ENCODE results near the gene CEP44.
"Not testable (repeated sequence)": the region's sequence is repeated elsewhere in the genome, so short reads cannot be mapped to it uniquely, and the experiment has no call there.

CEP44 gene, protein sequence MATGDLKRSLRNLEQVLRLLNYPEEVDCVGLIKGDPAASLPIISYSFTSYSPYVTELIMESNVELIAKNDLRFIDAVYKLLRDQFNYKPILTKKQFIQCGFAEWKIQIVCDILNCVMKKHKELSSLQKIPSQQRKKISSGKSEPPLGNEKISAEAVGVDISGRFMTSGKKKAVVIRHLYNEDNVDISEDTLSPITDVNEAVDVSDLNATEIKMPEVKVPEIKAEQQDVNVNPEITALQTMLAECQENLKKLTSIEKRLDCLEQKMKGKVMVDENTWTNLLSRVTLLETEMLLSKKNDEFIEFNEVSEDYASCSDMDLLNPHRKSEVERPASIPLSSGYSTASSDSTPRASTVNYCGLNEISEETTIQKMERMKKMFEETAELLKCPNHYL
- 16.6 to 44.6 (median 34.2) reads per million in 4 experiments for total RNA-seq

- DNase-seq, result peak; percentile 61
Measured at GRCh38 chr4:174283507-174284471, at the start of gene CEP44, which contains the start of gene FBXO8. Gene CEP44 (plus strand): TSS chr4:174283911. CDS start chr4:174299122, 15,211 bp downstream. Gene FBXO8 (minus strand): TSS chr4:174283667. CDS start chr4:174263092, 20,575 bp downstream.

DNA sequence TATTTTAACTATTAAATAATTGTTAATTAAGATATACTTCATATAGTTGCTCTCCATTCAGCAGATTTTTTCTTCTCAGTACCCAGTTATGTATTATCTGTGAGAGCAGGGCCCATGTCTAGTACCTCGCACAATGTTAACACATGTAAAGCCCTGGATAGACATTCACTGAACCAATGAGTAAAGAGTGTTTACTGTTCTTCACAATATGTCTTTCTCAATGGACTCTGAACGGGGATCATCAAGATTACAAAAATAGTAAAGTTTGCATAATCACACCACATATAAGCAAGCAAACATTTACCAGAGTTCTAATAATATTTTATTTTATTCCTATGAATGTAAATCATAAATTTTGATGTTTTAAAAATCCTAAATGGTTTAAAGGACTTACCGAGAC is 47.4 kb upstream of the CEP44 start:
- DNase-seq, result no peak

- no peak for DNase-seq
Measured at GRCh38 chr4:174241162-174241561, 42.5 kb upstream of the CEP44 start.

DNA sequence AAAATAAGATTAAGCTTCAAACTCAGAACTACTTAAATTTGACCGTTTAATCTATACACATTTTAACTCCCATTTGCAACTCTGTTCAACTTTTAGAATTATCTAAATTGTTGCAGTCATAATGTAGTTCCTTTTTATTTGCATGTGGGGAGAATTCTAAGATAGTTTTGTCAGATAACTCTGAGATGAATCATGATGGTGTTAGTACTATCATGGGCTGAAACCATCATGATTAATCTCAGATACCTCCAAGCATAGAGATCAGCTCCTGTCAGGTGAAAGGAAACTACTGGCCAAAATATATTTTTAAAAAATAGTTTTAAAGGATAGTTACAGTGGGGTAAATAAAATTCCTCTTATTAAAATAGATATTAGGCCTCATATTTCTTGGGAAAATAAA is 39.3 kb upstream of the CEP44 start:
- DNase-seq, result no peak

DNA sequence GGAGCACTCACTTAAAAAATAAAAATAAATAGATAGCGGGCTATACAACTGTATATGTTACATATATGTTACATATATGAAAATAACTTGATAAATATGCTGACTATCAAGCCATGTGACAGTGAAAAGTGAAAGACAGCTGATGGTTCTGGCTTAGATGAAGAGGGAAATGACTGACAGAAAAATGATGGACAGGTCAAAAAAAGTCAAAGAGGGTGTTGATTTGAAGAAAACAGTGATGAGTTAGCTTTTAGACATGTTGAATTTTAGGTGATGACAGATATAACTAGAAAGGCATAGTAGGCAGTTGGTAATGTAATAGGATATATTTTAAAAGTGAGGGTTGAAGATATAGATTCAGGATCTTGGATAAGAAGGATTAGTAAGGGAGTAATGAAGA is 38.0 kb upstream of the CEP44 start:
- DNase-seq, result no peak

DNA sequence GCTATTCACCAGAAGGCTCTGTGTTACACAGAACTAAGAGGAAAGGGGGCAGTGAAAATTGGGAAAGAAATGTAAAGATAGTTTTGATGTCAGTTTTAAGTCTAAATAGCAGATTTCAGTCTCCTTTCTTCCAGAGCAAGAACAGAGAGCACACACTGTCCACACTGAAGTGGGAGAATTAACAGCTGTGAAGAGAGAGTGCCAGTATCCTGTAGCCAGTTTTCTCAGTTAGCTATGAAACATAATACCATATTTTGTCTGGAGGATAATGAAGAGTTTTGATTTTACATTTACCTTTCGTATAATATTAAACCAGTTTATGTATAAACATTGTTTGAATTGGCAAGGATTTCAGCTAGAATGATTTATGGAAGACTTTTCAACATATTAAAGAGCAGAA is 35.3 kb upstream of the CEP44 start:
- DNase-seq, result no peak

DNA sequence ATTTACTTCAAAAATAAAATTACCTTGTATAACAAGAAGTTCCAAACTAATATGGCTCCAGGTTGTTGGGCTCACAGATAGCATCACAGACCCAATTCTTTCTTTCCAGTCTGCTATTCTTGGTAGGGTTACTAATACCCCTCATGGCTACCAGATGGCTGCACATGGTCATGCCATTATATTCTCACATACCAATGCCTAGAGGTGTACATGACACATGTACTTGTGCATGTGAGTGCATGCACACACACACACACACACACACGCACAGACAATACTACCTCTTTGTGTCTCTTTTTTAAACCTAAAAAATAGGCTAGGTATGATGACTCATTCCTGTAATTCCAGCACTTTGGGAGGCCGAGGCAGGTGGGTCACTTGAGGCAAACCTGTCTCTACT is 31.3 kb upstream of the CEP44 start:
- DNase-seq, result no peak

GRCh38 chr4:174254613-174255012 is 29.1 kb upstream of the CEP44 start:
- DNase-seq, result no peak

GRCh38 chr4:174255374-174255773 is 28.3 kb upstream of the CEP44 start:
- DNase-seq, result no peak

GRCh38 chr4:174255786-174256185 is 27.9 kb upstream of the CEP44 start:
- no peak for DNase-seq

DNA sequence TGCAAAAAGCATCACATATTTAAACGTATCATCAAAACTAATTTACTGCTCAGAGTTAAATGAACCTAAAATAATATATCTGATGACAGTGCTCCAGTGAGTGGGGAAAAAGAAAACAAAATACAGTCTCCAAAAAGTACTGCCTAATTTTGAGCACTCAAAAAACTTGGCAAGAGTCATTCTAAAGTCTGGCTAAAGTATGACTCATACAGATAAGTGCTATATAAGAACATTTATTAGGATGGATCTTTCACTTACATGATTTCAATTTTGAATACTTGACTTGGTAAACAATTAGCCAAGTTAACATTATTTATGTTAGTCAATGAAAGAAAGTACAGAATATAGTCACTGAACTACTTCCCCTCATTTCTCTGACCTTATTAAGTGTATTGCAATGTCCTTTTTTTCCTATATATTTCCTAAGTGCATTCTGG is 27.4 kb upstream of the CEP44 start:
- no peak for DNase-seq

DNA sequence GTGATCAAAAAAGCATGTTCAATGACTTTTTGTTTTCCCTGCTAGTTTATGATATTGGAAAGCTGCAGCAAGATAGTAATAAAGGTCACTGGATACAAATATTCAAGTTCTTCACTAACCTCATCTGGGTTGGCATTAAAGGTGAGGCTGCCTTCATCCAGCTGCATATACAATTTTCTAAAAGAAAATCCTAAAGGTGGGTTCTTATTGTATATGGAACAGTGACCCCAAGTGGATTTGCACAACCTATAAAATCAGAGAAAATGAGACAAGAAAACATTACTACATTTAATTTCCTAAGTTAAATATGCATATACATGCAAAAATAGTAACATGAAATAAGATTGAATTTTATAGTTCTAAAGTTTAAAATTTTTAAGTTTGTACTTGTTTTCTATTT is 24.1 kb upstream of the CEP44 start:
- no peak for DNase-seq

DNA sequence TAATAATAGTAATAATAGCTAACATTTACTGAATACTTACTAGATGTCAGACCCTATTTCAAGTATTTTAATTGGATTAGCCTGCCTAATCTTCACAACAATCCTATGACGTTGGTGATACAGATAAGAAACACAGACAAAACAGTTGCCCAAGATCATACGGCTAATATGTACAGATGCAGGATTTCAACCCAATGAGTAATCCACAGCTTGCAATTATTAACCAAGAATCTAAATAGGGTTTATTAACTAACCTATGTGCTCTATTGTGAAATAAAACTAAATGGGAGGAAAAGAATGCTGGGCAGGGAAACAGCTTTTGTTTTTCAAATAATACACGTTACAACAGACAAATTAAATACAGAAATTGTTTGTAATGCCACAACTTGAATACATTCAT is 23.6 kb upstream of the CEP44 start:
- DNase-seq, result no peak

DNA sequence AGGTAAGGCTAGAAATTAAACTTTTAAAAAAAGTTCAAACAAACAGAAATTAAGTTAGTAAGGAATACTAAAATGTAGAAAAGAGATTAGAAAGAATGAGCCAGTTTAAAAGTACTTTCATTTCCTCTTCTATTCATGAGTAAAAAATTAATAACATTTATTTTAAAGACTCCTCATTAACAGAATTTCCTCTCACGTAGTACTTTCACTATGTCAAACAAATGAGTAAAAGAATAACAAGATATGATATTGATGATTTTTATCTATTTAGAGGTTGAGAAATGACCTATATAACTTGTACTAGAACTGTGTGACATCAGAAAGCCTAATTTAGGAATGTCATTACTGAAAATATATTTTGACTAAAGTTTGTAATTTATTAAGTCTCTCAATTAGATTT is 22.3 kb upstream of the CEP44 start:
- DNase-seq, result not testable (repeated sequence)

- DNase-seq, result no peak
Measured at GRCh38 chr4:174262624-174263444, 20.9 kb upstream of the CEP44 start.

- DNase-seq, result no peak
Measured at GRCh38 chr4:174263445-174263736, 20.3 kb upstream of the CEP44 start.

DNA sequence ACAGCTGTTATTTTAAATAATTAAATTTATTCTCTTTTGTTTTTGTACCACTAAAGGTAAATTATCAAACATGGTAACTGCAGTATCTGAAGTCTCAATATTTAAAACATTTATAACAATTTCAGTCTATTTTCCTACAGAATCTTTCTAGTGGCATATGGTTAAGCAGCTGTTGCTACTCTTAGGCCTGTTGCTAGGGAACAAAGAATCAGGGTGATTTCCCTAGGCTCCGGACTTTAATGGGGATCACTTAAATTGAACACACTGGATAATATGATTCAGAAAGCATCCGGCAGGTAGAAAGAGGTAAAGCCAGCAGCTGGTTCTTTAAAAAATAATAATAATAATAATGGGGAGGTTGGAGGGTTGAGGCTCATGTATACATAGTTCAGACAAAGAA is 17.8 kb upstream of the CEP44 start:
- no peak for DNase-seq

- no peak for DNase-seq
Measured at GRCh38 chr4:174266416-174266815, 17.3 kb upstream of the CEP44 start.

- DNase-seq, result no peak
Measured at GRCh38 chr4:174273930-174274329, 9.8 kb upstream of the CEP44 start.

GRCh38 chr4:174274436-174274835 is 9.3 kb upstream of the CEP44 start:
- DNase-seq, result no peak

DNA sequence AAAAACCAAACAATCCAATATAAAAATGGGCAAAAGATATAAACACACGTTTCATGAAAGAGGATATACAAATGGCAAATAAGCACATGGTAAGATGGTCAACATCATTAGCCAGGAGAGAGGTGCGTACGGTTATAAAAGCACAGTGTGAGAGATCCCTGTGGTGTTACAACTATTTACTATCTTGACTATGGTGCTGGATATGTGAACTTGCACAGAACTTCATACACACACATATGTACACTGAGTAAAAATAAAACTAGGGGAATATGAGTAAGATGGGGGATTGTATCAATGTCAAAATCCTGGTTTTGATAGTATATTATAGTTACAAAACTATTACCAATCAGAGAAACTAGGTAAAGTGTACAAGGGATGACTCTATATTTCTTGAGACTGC is 8.6 kb upstream of the CEP44 start:
- no peak for DNase-seq

DNA sequence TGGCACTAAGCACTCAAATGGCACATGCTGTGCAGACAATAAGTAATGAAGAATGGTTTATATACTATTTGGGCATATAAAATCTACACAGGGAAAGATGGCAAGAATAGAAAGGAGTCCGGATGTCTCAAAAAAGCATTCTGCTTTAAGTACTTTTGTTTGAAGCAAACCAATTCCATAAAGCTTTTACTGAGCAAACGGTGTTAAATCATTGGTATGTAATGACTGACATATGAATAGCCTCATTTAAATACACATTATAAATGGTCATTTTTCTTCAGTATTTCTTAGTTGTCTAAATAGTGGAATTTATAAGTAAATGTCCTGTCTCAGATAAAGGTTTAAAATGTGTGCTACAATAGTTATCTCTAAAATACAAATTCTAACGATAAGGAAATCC is 6.3 kb upstream of the CEP44 start:
- no peak for DNase-seq

- DNase-seq, result no peak
Measured at GRCh38 chr4:174278467-174278866, 5.2 kb upstream of the CEP44 start.

Data from effector CD8-positive, alpha-beta T cell (primary cell).